ENCODE data around the gene GRID2IP.

The GRID2IP gene

GRCh38 chr7:6516387-6516983, 34.8 kb downstream of the GRID2IP start:
- DNase-seq, result peak; percentile 87

- DNase-seq, result no peak
These were observed 37.7 kb downstream of the GRID2IP start for GRCh38 chr7:6513541-6513940.

DNA sequence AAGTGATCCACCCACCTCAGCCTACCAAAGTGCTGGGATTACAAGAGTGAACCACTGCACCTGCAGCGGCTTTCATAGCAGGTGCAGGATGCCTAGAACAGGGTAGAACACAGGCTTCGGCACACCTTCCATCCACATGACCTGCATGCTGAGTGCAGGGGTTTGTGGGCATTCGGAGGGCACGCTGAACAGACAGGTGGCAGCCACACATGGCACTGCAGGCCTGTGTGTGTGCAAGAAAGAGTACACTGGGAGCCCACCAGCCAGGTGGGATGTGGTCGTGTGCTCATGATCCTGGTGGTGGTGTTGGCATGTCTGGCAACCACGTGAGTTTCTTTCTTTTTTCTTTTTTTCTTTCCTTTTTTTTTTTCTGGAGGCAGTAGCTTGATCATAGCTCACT, 38.4 kb downstream of the GRID2IP start:
- no peak for DNase-seq

GRCh38 chr7:6510476-6511133, 40.7 kb downstream of the GRID2IP start:
- DNase-seq, result no peak

DNA sequence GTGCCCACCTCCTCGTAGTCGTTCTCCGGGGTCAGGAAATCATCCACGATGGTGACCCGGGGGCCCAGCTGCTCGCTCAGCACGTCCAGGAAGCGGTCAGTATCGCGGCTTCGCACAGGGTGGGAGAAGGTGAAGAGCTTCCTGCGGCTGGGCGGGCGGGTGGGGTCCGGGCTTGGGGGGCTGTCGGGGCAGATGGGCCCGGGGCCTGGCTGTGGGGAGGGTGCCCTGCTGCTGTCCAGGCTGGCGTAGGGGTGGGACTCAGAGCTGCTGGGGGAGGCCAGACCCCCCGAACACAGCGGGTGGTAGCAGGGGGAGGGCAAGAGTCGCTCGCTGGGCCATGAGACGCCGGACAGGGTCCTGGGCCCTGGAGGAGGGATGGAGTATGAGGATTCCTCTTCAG, 42.3 kb downstream of the GRID2IP start:
- no peak for DNase-seq

- DNase-seq, result no peak
These were observed 42.7 kb downstream of the GRID2IP start for GRCh38 chr7:6508539-6508938.

DNA sequence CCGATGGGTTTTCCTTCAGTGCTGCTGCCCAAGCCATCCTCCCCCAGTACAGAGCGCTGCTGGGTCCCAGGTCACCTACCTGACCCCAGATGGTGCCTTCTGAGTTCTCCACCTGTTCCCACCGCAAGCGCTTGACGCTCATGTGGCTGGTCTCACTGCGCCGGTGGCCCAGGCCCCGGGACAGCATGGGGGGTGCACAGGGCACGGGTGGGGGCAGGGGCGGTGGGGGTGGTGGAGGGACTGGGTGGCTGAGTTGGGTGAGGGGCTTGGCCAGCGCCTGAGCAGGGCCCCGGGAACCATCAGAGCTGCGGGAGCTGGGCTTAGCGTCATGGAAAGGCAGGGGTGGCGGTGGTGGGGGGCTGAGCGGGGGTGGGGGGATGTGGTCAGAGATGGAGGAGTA, 43.4 kb downstream of the GRID2IP start:
- DNase-seq, result no peak

DNA sequence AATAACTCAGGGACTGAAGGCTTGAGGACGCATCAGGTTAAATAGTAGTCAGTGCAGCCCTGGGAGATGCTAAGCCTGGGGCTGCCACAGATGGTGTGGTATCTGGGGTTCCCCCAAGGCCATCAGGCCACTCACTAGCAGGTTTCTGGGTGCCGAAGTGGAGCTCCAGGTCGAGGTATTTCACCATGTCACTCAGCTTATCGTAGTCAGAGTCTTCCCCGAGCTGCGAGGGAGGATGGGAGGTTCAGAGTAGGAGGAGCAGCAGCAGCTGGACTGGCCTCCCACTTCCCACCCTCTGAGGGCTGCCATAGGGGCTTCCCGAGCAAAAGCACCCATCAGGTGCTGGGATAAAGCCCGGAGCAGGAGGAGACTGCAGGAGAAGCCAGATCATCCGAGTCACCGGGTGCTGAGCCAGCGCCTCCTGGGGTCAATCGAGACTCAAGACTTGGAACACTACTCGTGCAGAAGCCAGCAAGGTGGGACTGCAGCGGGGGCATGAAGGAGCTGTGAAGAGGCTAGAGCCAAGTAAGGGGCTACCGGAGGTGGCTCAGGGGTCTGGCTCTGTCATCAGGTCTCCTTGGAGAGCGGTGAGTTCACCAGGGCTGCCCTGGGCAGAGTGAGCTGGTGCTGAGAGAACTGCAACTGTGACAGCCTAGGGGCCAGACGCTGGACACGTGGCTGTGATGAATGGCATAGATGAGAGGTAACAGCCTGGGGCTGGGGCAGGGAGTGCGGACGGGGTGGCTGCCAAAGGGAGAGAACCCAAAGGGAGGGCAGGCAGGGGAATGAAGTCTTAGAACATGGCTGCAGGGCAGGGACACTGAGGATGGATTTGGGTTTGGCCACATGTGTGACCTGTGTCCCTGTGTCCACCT, 45.3 kb downstream of the GRID2IP start:
- DNase-seq, result no peak

DNA sequence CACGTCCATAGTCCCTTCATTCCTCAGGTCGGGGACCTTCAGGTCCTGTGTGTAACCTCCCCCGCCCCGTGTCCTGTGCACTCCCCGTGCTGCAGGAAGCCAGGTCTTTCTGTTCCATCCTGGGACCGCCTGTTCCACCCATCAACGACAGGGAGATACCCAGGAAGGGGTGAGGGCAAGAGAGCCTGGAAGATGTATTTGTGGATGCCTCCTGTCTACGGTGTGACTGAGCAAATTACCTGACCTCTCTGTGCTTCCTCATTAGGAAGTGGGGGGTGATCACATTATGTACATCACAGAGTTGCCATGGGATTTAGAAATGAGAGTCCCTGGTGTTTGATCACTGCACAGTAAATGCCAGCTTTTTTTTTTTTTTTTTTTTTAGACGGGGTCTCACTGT, 46.3 kb downstream of the GRID2IP start:
- no peak for DNase-seq

GRCh38 chr7:6502886-6503285, 48.4 kb downstream of the GRID2IP start:
- no peak for DNase-seq

DNA sequence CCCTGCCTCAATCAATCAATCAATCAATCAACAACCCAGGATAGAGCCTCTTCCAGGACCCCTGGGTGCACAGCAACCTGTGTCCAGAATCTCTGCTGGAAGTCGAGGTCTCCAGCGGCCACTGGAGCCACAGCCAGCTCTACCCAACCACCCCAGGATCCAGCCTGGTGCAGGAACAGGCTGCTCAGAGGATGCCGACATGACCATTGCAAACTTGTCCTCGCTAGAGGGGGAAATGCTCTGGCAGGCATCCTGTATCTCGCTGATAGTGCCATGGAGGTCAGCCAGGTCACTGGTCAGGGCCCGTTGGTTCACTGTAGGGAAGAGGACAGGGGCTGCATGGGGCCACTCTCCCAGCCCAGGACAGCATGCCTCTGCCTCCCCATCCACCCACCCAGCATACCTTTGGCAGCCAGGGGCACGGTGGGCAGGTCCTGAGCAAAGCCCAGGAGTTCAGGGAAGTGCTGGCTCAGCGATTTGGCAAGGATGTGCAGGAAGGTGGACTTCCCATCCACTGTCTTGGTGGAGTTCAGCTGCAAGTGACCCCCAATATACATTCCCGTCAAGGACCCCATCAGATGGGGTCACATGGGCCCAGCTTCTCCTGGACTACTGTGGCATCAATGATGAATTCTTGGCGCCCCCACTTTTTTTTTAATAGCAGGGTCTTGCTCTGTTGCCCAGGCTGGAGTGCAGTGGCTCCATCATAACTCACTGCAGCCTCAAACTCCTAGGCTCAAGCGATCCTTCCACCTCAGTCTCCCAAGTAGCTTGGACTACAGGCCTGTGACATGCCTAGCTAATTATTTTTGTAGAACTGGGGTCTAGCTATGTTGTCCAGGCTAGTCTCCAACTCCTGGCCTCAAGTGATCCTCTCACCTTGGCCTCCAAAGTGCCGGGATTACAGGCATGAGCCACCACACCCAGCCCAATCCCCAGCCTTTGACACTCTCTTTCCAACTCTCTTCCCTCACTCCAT, 49.4 kb downstream of the GRID2IP start:
- DNase-seq, result no peak

DNA sequence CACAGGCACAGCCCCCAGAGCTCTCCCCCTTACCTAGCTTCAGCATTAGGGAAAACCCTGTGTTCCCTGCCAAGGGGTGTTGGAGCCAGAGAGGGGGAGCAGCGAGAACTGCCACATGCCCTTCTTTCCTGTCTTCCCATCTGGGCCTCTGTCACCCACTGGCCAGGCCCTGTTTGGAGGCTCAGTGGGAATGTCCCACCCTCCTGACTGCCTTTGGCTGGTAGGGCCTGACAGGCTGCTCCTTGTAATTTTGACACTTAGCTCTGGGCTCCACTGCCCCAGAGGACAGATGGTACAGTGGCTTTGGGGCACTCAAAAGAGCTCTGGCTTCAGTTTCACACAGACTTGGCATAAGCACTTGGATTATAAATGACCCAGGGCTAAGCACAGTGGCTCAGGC, 50.6 kb downstream of the GRID2IP start:
- no peak for DNase-seq

- DNase-seq, result no peak
These were observed 53.3 kb downstream of the GRID2IP start for GRCh38 chr7:6497994-6498393.

DNA sequence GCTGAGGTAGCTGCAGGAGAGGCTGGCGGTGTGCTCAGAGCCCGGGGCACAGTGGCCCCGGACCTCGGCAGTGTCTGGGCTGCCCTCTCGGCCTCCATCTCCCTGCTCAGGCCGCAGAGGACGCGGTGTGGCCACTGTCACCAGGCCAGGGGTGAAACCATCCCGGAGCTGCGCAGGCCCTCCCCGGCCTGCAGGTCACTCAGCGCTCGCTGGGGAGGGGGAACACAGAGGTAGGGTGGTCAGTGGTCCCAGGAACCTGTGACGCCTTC, 53.7 kb downstream of the GRID2IP start:
- DNase-seq, result no peak

GRCh38 chr7:6496842-6497636, 54.2 kb downstream of the GRID2IP start:
- no peak for DNase-seq

DNA sequence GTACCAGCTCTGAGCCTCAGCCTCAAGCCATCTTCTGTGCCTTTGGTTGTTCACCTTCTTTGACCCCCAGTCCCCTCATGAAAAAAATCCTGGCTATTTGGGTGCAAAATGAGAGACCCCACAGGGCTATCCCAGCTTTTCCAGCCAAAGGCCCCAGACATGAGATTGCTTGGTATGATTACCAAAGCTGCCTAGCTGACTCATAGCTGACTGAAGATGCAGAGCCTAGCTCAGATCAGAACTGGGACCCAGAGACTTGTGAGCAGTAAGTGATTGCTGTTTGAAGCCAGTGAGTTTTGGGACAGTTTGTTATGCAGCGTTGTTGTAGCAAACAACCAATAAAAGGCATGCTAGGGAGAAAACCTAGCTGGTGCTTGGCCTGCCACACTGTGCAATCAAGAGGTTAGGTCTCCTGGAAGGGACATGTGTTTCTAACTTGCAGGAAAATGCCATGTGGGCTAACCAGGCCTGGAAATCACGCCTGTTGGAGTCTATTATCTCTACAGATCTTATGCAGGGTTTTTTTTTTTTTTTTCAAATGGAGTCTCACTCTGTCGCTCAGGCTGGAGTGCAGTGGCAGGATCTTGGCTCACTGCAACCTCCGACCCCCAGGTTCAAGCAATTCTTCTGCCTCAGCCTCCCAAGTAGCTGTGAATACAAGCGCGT, 55.5 kb downstream of the GRID2IP start:
- no peak for DNase-seq

DNA sequence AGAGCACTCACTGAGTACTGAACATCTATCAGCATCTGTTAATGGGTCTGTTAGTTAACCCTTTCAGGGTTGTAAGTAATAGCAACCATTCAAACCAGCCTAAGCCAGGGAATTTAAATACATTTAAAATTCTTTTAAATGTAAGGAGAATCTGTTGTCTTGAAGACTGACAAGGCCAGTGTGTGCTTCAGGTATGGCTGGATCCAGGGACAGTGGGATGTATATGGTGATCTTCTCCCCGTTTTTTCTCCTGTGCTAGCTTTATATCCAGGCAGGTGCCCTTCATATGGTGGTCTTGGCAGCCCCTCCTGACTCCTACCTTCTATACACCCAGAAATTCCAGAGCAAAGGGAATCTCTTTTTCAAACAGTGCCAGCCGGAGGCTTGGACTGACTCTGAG, 56.9 kb downstream of the GRID2IP start:
- no peak for DNase-seq

DNA sequence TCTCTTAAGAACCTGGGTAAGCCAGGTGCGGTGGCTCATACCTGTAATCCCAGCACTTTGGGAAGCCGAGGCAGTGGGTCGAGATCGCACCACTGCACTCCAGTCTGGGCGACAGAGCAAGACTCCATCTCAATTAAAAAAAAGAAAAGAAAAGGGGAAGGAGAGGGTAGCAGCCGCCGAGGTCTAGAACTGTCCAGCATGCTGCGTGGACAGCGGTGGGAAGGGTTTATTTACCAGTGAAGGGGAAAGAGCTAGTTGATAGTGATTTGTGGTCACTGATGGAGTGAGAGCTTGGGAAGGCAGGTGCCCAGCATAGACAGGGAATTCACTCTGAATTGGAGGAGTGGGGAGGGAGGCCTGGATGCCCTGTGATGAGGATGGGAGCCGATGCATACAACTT, 60.1 kb downstream of the GRID2IP start:
- no peak for DNase-seq

DNA sequence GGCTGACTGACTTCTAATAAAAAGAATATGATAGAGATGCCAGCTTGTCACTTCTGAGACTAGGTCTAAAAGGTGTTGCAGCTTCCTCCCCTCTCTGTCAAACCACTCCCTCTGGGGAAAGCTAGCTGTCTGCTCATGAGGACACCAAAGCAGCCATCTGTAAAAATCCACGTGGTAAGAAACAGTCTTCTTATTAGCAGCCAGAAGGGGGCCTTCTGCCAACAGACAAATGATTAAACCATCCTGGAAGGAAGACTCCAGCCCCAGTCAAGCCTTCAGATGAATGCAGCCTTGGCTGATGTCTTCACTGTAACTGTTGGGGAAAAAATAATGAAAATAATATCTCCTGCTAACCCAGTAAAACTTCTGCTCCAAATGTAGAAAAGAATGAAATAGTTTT, 61.6 kb downstream of the GRID2IP start:
- no peak for DNase-seq

DNA sequence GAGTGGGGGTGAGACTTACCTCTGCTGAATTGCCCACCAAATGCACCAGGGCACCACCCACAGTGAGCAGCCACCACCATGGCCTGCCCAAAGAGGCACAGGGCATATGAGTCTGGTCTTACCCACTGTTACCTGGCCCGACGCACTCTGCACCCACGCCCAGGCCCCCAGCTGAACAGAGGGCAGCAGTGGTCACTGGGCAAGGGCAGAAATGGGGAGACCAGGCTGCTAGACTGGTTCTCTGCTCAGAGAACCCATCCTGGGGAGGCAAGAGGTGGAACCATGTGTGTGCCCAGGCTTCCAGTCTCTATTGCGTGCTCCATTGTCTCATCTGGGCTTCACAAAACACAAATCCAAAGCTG, 64.1 kb downstream of the GRID2IP start:
- no peak for DNase-seq

- DNase-seq, result no peak
These were observed 64.7 kb downstream of the GRID2IP start for GRCh38 chr7:6486438-6487183.

Data from NCI-H1694 (cell line).